GM18873 (cell line): ENCODE measurements around the gene C1QA.
"Not testable (repeated sequence)": the region's sequence is repeated elsewhere in the genome, so short reads cannot be mapped to it uniquely, and the experiment has no call there.

Experiments used
- ATAC-seq: cut with Tn5 transposase; IDR thresholded peaks from one replicate; pipeline ENCODE4 v1.9.1; 2021; ENCODE audit warnings: mild to moderate bottlenecking, moderate library complexity, moderate number of reproducible peaks; ENCODE audit not compliant: unreplicated experiment, low FRiP score

C1QA gene

DNA sequence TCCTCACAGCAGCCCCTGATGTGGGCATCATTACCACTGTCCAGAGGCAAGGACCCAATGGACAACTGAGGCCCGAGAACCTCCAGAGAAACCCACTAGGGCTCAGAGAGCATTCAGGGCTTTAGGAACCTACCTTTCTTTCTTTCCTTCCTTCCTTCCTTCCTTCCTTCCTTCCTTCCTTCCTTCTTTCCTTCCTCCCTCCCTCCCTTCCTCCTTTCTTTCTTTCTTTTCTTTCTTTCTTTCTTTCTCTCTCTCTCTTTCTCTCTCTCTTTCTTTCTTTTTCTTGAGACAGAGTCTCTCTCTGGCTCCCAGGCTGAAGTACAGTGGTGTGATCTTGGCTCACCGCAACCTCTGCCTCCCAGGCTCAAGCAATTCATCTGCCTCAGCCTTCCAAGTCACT, 32.4 kb downstream of the C1QA start:
- ATAC-seq = not testable (repeated sequence)

DNA sequence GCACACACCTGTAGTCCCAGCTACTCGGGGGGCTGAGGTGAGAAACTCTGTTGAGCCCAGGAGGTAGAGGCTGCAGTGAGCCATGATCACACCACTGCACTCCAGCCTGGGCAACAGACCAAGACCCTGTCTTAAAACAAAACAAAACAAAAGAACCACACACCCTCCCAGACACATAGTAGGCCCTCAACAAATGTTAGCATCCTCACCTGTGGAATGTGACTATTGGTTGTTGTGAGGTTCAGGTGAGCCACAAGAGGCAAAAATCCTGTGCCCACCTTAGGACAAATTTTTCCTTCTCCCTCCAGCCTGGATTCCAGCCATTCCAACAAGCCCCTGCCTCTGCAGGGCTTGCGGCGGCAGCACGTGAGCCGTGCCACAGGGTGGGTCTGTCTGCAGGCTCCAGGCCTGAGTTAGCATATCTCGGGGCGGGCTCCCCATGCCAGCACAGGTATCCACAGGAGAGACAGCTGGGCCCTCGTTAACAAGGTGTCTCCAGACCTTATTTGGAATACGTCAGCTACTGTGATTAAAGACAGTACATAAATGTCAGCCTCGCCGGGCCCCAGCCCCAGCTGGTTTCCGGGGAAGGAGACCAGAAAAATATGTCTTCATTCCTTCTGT, 34.0 kb downstream of the C1QA start:
- ATAC-seq = no peak

DNA sequence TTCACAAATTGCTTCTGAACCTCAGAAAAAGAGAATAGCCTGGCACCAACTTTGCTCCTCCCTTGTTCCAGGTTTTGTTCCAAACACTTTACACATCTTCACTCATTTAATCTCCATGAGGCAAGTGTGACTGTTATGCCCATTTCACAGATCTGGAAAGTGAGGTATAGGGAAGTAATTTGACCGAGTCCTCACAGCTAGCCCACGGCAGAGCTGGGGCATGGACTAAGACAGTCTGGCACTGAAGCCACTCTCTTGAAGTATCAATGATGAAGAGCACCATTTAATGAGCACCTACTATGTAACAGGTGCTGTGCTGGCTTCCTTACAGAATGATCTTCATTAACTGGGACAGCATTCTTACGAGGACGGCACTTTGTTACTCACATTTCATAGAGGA, 35.6 kb downstream of the C1QA start:
- no peak for ATAC-seq

DNA sequence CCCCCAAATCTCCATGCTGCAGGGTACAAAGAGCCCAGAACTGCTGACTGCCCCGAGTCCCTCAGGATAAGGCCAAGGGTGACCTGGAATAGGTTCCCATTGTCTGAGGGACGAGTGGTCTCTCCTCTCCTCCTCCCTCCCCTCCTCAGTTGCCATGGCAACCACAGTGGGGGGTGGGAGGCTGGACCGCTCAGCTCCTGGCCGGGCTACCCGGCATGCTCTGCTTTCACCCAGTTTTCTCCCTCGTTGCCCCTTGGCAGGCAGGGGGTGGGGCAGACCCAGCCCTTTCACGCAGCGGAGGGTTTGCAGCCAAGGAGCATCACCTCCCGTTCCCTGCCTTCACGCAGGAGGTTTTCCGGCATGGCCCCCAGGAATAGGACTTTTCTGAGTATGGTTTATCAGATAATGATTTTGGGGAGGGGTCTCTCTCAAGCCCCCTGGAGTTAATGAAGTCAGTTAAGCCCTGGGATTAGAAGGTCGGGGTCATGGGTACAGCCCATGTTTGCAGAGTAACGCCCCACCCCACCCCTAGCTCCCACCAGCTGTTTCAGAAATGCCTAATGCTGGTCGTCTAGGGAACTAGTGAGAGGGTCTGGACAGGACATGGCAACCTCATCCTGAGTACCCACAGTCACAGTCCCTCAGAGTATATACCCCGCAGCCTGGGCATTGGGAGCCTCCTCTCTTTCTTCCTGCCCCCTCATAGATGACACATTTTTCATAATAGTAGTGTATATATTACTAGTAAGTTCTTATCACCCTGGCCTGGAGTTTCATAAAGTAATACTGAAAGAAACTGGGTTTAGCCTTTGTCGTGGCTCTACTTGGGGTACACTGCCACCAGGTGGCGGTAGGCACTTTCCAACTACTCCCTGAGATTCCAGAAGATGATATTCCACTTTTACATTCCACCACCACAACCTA, 37.3 kb downstream of the C1QA start:
- no peak for ATAC-seq

DNA sequence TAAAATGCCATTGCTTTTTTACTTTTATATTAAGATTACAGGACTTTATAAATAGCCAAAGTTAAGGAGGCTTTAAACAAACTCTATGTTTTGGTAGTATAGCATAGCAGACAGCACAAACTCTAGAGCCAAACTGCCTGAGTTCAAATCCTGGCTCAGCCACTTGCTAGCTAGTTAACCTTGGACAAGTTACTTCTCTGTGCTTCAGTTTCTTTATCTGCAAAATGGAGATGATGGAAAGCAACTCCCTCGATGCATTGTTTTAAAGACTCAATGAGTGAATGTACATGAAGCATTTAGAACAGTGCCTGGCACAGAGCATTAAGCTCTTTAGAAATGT, 38.0 kb downstream of the C1QA start:
- no peak for ATAC-seq

DNA sequence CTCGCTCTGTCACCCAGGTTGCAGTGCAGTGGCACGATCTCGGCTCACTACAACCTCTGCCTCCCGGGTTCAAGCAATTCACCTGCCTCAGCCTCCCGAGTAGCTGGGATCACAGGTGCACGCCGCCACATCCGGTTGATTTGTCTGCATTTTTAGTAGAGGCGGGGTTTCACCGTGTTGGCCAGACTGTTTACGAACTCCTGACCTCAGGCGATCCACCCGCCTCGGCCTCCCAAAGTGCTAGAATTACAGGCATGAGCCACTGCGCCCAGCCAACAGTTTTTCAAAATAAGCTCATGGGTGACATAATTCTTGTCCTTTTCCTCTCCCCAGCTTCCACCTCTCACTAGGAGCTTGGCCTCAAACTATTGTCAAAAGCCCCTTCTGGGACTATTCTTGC, 39.7 kb downstream of the C1QA start:
- ATAC-seq = not testable (repeated sequence)

DNA sequence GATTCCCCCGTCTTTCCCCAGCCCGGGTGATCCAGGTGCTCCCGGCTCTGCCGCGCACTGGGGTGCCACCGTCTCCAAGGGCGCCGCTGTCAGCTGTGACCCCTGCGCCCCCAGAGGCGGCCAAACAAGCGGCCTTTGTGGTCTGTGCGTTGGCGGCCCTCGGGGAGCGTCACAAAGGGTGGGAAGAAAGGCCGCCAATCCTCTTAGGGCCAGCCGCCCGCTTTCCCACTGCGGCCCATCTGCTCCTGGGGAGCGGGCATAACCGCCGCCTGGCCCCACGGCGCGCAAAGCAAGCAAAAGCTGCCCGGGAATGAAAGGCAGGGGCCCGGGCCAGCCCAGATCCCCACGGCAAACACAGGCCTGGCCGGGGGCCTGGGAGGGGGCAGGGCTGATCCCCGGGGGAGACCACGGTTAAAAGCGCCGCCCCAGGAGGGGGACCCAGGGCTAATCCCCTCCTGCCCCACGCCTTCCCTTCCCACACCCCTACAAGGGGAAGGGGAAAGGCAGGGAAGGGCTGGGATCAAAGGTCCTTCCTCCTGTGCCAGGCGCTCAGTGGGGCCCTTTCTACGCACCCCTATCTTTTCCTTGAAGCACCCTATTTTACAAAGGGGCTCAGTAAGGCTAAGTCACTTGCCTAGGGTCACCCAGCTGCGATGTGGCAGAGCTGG, 40.6 kb downstream of the C1QA start:
- ATAC-seq = no peak

DNA sequence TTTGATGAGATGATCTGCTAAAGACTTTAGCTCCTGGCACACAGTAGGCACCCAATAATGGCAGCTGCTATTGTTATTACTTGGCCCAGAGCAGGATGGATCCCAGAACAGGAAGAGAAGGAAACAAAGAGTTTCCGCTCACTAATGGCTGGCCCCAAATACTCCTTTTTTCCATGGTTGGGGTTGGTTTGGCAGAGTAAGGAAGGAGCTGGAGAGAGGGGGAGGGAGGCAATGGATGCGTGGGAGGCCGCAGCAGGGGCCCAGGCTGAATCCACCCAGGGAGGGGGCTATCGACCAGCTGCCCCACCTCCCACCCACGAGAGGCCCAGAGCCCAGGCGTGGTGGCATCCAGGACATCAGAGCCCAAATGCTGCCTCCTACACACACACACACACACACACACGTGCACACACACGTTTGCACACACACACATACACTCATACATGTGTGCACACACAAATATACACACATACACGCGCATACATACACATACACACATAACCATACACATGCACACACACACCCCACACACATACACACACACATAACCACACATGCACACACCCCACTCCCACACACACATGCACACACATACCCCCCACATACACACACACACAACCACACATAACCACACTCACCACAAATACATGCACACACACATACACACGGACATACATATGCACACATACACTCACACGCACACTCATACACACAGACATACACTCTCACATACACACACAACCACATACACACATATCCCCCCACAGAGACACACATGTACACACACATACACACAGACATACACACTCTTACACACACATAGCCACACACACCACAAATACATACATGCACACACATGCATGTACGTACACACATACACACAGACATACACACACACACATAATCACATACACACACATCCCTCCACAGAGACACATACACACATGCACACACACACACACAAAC, 41.8 kb downstream of the C1QA start:
- ATAC-seq = no peak

DNA sequence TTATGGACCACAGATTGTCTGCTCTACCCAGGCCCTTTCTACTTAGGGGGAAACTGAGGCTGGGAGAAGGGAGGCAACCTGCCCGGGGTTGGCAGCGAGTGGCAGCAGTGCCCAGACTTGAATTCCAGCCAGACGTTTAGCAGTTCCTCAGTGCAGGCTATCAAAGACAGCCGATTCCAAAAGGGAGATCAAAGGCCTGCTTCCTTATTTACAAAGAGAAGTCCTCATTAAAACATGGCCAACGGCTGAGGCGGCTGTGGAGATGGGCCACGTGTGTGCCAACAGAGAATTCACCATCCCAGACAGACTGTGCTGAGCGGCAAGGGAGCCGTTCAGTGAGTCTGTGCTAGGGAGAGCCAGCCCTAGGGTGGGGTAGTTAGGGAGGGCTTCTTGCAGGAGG, 44.3 kb downstream of the C1QA start:
- ATAC-seq = no peak

DNA sequence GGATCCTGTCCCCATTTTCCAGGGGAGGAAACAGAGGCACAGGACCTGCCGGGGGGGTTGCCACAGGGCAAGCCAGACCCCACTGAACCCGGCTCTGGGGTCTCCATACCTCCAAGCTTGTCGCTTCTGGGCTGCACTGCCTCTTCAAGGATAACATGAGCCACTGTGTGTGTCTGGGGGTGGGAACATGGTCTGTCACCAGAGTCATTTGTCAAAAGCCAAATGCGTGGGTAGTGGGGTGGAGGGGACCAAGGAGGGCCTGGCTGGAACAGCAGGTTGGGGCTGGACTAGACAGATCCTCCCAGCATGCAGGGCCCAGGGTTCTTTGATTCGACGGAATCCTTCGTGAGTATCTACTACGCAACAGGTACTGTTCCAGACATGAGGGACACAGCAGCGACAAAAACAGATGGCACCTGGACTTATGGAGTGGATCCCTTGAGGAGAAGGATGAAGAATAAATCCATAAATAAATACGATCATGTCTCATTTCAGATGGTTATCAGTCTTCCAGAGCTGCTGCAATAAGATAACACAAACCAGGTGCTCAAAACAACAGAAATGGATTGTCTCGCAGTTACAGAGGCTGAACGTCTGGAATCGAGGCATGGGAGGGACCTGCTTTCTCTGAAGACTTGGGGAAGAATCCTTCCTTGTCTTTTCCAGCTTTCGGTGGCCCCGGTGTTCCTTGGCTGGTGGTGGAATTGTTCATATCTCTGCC, 45.3 kb downstream of the C1QA start:
- ATAC-seq = no peak

DNA sequence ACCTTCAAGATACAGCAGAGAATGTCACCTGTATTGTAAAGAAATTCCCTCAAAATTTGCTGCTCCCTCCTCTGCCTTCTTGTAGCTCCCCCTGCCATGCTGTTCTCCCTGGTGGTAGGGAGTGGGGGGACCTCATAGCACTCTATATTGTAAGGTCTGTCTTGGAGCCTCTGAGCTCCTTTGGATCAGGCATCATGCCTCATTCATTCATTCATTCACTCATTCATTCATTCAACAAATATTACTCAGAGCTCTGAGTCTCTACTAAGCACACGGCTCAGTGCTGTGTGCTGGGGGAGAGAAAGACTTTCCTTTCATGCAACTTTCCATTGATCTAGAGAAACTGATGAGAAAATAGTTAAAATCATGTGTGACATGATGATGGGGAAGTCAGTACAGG, 47.1 kb downstream of the C1QA start:
- ATAC-seq = no peak

DNA sequence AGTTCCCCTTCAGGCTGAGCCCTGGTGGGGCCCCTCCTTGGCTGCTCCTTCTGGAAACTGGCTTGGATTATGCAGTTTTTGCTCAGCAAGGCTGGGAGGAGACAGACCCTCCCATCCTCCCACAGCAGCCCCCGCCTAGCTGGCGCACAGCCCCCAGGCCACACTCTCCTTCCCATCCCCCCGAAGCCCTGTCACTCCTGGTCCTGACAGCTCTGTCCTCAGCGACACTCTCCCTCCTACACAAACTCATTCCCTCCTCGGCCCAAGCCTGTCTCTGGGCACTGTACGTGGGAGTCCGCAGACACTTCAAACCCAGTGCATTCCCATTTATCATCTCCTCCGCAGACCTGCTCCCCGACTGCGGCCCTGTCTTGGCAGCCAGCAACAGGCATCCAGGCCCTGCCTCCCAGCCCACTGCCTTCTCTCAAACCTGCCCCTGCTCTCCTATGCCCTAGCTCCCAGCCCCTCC, 49.2 kb downstream of the C1QA start:
- no peak for ATAC-seq

DNA sequence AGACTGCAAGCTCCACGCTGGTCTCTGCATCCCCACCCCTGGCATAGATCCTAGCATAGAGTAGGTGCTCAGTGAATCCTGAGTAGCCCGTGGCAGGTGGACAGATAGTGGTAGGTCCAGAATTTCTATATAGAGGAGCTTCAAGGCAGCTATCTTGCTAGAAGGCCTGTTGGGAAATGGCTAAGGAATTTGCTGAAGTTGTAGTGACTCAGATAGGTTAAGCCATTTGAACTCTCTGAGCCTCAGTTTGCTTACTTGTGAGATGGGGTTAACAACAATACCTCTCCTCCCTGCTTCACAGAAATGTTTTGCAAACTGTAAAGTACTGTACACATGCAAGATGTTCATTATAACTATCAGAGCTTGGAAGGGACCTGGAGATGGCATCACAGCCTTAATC, 50.8 kb downstream of the C1QA start:
- no peak for ATAC-seq

DNA sequence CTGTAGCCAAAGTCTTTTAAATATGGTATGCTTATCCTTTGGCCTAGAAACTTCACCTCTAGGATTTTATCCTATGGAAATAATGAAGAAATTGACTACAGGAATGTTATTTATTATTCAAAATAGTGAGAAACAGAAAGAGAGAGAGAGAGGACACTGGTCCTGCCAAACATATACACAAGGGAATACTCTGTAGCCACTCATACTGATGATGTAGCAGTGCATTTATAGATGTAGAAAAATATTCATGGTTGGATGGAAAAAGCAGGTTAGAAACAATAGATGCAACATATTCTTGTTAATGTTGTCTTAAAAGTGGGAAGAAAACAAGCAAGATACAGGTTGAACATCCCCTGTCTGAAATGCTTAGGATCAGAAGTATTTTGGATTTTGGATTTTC, 52.0 kb downstream of the C1QA start:
- ATAC-seq = no peak
